ENCODE data around the gene SHISA4.
"Not testable (repeated sequence)": the region's sequence is repeated elsewhere in the genome, so short reads cannot be mapped to it uniquely, and the experiment has no call there.

SHISA4 gene

GRCh38 chr1:201888282-201889089 lies at the start of gene SHISA4:
Gene SHISA4 (plus strand): TSS chr1:201888898. CDS start chr1:201888995, 97 bp downstream.
- DNase-seq = peak; percentile 48 to 78 (median 51)

- not testable (repeated sequence) for DNase-seq
Measured at GRCh38 chr1:201839089-201839488, 49.6 kb upstream of the SHISA4 start.

GRCh38 chr1:201840055-201840454 lies 48.6 kb upstream of the SHISA4 start:
- DNase-seq = no peak

- no peak for DNase-seq
Measured at GRCh38 chr1:201840490-201840889, 48.2 kb upstream of the SHISA4 start.

- DNase-seq = no peak
Measured at GRCh38 chr1:201841265-201841912, 47.3 kb upstream of the SHISA4 start.

GRCh38 chr1:201842472-201843027 lies 46.1 kb upstream of the SHISA4 start:
- DNase-seq = peak; percentile 37 to 54 (median 41)

GRCh38 chr1:201845331-201846083 lies 43.2 kb upstream of the SHISA4 start:
- peak; percentile 15 to 36 (median 35) for DNase-seq

- DNase-seq = no peak
Measured at GRCh38 chr1:201847150-201847549, 41.5 kb upstream of the SHISA4 start.

GRCh38 chr1:201848230-201848629 lies 40.5 kb upstream of the SHISA4 start:
- DNase-seq = no peak

GRCh38 chr1:201849372-201850052 lies 39.2 kb upstream of the SHISA4 start:
- no peak for DNase-seq

- DNase-seq = no peak
Measured at GRCh38 chr1:201850053-201850397, 38.7 kb upstream of the SHISA4 start.

- no peak for DNase-seq
Measured at GRCh38 chr1:201851949-201852348, 36.7 kb upstream of the SHISA4 start.

- not testable (repeated sequence) for DNase-seq
Measured at GRCh38 chr1:201856722-201857121, 32.0 kb upstream of the SHISA4 start.

- no peak for DNase-seq
Measured at GRCh38 chr1:201859424-201859823, 29.3 kb upstream of the SHISA4 start.

- no peak for DNase-seq
Measured at GRCh38 chr1:201861448-201861847, 27.2 kb upstream of the SHISA4 start.

- no peak for DNase-seq
Measured at GRCh38 chr1:201870397-201870796, 18.3 kb upstream of the SHISA4 start.

- no peak for DNase-seq
Measured at GRCh38 chr1:201874672-201875071, 14.0 kb upstream of the SHISA4 start.

GRCh38 chr1:201876148-201876818 lies 12.4 kb upstream of the SHISA4 start:
- peak in 1 of 3 donors; percentile 12 for DNase-seq

- peak; percentile 57 to 66 (median 58) for DNase-seq
Measured at GRCh38 chr1:201877877-201878401, 10.8 kb upstream of the SHISA4 start.

GRCh38 chr1:201880928-201881571 lies 7.6 kb upstream of the SHISA4 start:
- peak in 2 of 3 donors; percentile 13 to 29 for DNase-seq

GRCh38 chr1:201881617-201882016 lies 7.1 kb upstream of the SHISA4 start:
- no peak for DNase-seq

Data from suppressor macrophage treated with lipopolysaccharide for 1 hour (primary cell).